Uterus (tissue), 2 donors: Measurements from ENCODE around the gene SGK1.
"Not testable (repeated sequence)": the region's sequence is repeated elsewhere in the genome, so short reads cannot be mapped to it uniquely, and the experiment has no call there.

ENCODE experiments used
- CTCF ChIP-seq, 4 experiments: fragments of 200-600 bp in 2 of 4; fragments of 450-650 bp in 2 of 4; sonication (generic) in 2 of 4; IDR thresholded peaks; one replicate each; pipeline ENCODE4 v1.5.1; 2016 to 2019; ENCODE audit warnings: antibody characterized with exemption in 4 of 4, mild to moderate bottlenecking in 2 of 4, moderate library complexity in 1 of 4
- POLR2A ChIP-seq, 2 donors: fragments of 450-650 bp; IDR thresholded peaks; one replicate each; pipeline ENCODE4 v1.6.1; 2016; ENCODE audit warnings: antibody characterized with exemption in 2 of 2, mild to moderate bottlenecking in 1 of 2, moderate library complexity in 1 of 2

DNA sequence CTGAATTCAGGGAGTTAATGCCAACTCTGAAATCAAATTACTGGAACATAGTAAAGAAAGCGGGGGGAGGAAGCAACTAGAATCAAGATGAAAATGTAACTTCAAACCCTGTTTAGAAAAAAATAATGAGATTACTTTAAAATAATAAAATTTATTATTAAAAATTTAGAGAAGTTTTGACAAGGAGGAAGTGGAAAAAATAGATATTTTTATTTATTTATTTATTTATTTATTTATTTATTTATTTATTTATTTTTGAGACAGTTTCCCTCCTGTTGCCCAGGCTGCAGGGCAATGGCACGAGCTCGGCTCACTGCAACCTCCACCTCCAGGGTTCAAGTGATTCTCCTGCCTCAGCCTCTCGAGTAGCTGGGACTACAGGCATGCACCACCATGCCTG is 82.6 kb downstream of the SGK1 start:
- not testable (repeated sequence) for TF ChIP-seq CTCF, POLR2A (IDR thresholded peaks at IDR 0.05)
